ENCODE measurements around the gene TP53I13.

DNA sequence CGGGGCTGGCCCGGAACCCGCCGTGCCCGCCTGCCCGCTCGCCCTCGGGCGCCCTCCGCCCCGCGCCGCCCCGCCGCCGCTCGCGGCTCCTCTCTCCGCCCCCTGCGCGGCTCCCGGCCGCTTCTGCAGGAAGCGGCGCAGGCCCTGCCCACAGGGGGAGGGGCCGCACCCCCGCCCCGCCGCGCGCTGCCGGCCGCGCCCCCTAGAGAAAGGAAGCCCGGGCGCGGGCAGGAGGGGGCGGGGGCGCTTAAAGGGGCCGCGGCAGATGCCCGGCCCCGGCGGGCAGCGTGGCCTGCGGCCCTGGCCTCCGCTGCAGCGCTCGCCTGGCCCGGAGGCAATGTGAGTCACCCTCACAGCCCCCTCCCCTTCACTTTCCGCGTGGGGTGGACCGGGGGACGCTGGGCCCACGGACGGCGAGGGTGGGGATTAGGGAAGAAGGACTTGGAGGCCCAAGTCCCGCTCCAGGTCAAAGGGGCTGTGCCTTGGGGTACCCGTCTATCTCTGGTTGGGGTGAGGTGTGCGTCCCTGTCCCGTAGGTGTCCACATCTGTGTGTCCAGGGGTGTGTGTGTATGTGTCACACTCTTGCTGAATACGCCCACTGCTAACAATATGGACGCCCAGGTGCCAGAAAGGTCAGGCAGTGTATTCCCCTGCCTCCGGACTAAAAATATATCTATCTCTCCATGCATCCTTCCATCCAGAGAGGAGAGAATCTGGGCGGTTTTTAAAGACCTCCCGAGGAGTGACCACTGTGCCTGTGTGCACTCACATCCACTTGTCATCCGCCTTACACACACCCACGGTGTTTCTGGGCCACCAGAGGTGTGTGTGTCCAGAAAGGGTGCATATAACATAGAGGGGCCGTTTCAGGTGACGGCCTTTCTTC is 21.3 kb downstream of the TP53I13 start, which contains the start of gene GIT1:
- TF ChIP-seq RAD21 (IDR thresholded peaks at IDR 0.05; ENCODE audit: low read depth) (no peak), CTCF (IDR thresholded peaks at IDR 0.05 in 2 of 3, conservative IDR thresholded peaks at IDR 0.05 in 1 of 3; ENCODE audit: borderline replicate concordance in 1 of 3, insufficient read depth in 1 of 3, low read depth in 2 of 3, low read length in 2 of 3) (no peak), POLR2AphosphoS5 (IDR thresholded peaks at IDR 0.05; ENCODE audit: low read depth, low read length) (peak; percentile 71), POLR2A (IDR thresholded peaks at IDR 0.05; ENCODE audit: borderline replicate concordance, extremely low read depth, insufficient read depth, insufficient read length) (peak; percentile 23), YY1 (IDR thresholded peaks at IDR 0.05; ENCODE audit: extremely low read depth, insufficient replicate concordance, low read depth, low read length) (peak; percentile 39), ELF1 (IDR thresholded peaks at IDR 0.05; ENCODE audit: borderline replicate concordance, low read depth) (no peak), EZH2phosphoT487 (IDR thresholded peaks at IDR 0.05; ENCODE audit: borderline replicate concordance) (no peak), EZH2 (IDR thresholded peaks at IDR 0.05) (no peak)
- TF ChIP-seq, protein P1, sequence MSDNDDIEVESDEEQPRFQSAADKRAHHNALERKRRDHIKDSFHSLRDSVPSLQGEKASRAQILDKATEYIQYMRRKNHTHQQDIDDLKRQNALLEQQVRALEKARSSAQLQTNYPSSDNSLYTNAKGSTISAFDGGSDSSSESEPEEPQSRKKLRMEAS (IDR thresholded peaks at IDR 0.05) = peak; percentile 71; the same call in 1 of the 2 replicates

Data from HCT116 (cell line).